Measurements from ENCODE around the gene PPOX.

The PPOX gene

DNA sequence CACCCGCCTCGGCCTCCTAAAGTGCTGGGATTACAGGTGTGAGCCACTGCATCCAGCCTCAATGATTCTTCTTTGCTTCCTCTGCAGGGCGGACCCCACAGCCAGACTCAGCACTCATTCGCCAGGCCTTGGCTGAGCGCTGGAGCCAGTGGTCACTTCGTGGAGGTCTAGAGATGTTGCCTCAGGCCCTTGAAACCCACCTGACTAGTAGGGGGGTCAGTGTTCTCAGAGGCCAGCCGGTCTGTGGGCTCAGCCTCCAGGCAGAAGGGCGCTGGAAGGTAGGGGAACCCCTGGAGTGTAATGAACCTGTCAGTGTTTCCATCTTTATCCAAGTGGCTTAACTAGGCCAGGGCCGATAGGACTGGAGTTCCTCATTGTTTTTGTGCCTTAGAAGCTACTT lies 2.7 kb downstream of the PPOX start:
- FAIRE-seq (no peak), DNase-seq (ENCODE audit: insufficient read length) (no peak)
- no peak for TF ChIP-seq POLR2AphosphoS5 (IDR thresholded peaks at IDR 0.05; ENCODE audit: low read depth, low read length)
- no peak for TF ChIP-seq POLR2A (IDR thresholded peaks at IDR 0.05; ENCODE audit: low read depth, low read length)
- TF ChIP-seq TAF1 (IDR thresholded peaks at IDR 0.05; ENCODE audit: borderline replicate concordance, low read depth, low read length) = no peak

DNA sequence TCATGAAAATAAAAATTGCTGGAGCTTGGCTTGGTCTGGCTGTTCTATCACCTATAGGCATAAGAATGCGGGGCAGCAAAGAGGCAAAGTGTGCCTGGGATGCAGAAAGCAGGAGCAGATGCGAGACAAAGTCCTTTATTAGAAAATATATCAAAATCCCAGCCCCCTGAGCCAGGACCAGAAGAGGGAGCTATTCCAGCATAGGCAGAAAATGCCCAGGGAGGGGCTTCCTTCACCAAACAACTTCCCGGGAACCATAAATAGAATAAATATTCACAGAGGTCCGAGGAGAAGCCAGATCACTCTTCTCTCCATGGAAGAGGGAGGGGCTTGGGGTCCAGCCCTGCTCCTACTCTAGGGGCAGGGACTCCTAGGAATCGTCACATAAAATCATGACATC lies 5.0 kb downstream of the PPOX start:
- DNase-seq (ENCODE audit: insufficient read length) = no peak
- FAIRE-seq = no peak
- no peak for TF ChIP-seq POLR2A (IDR thresholded peaks at IDR 0.05; ENCODE audit: low read depth, low read length)
- no peak for TF ChIP-seq TAF1 (IDR thresholded peaks at IDR 0.05; ENCODE audit: borderline replicate concordance, low read depth, low read length)
- TF ChIP-seq POLR2AphosphoS5 (IDR thresholded peaks at IDR 0.05; ENCODE audit: low read depth, low read length) = no peak

DNA sequence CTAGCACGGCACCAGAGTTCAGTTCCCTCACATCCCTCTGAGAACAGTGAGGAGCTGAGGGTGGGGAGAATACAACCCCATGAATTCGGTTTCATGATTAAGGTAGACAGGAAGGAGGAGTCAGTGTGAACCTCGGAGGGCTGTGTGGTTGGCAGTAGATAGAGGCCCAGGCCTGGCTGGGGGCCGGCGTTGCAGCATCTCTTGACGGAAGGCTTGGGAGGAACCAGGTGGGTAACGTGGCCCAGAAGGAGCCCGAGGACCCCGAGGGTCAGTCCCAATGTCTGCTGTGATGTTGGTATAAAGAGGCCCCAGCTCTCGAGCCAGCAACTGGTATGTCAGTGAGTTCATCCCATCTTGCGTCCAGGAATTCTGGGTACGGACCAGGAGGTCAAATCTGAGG lies 5.5 kb downstream of the PPOX start:
- DNase-seq (ENCODE audit: insufficient read length) = no peak
- FAIRE-seq = no peak
- TF ChIP-seq POLR2A (IDR thresholded peaks at IDR 0.05; ENCODE audit: low read depth, low read length) (no peak), TAF1 (IDR thresholded peaks at IDR 0.05; ENCODE audit: borderline replicate concordance, low read depth, low read length) (no peak), POLR2AphosphoS5 (IDR thresholded peaks at IDR 0.05; ENCODE audit: low read depth, low read length) (no peak)

DNA sequence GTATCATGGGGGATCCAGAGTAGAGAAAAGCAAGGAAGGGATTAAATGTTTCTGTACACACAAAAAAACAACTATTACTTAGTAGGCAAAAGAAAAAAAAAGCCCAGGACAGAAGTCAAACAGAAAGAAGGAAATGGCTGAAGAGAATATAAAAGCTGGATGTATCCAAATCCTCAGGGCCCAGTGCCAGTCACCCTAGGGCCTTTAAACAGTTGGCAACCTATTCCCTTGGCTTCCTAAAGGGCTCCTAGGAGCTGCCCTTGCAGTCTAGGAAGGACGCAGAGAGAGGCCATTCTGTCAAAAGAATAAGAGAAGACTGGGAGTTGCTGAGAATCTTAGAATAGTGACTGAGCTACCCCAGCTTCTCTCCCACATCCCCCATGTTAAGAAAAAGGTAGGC lies 6.1 kb downstream of the PPOX start:
- no peak for TF ChIP-seq POLR2A (IDR thresholded peaks at IDR 0.05; ENCODE audit: low read depth, low read length)
- DNase-seq (ENCODE audit: insufficient read length) = no peak
- FAIRE-seq = no peak

DNA sequence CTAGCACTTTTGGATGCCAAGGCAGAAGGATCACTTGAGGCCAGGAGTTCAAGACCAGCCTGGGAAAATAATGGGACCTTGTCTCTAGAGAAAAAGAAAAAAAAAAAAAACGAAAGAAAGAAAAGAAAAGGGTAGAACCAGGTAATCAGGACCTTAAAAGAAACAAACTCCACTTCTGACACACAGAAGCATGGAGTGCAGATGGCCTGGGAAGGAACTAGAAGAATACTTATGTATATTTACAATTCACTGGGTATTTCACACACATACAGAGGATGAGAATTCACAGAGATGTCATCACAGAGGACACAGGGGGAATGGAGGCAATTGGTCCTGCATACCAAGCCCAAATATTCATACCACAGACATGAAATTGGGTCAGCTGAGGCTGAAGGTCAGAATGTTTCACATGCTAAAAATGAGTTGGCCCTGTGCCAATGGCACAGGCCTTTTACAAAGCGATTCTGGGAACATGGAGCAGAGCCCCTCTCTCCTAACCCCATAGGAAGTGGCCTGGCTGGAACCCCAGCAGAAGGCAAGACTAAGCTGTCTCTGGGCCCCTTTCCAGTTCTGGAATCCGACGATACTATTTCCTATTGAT lies 6.7 kb downstream of the PPOX start:
- TF ChIP-seq TAF1 (IDR thresholded peaks at IDR 0.05; ENCODE audit: borderline replicate concordance, low read depth, low read length) (no peak), POLR2AphosphoS5 (IDR thresholded peaks at IDR 0.05; ENCODE audit: low read depth, low read length) (no peak), POLR2A (IDR thresholded peaks at IDR 0.05; ENCODE audit: low read depth, low read length) (no peak)
- DNase-seq (ENCODE audit: insufficient read length) (no peak), FAIRE-seq (no peak)

DNA sequence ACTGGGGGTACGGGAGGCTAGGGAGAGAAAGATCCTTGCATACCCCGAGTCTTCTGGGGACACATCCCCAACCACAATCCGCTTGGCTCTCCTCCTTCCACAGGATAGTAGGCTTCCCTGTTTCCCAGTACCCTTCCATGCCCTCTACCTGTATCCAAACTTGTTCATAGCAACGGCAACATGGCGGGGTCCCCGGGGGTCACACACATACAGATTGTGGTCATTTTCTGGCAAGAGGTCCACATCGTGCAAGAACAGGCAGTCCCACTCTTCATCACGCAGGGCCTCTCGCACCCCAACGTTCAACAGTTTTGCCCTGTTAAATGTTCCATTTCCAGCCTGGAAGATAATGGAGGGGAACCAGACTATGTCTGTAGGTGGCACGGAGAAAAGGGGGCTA lies 7.5 kb downstream of the PPOX start:
- FAIRE-seq (no peak), DNase-seq (ENCODE audit: insufficient read length) (no peak)
- TF ChIP-seq TAF1 (IDR thresholded peaks at IDR 0.05; ENCODE audit: borderline replicate concordance, low read depth, low read length) (no peak), POLR2A (IDR thresholded peaks at IDR 0.05; ENCODE audit: low read depth, low read length) (no peak), POLR2AphosphoS5 (IDR thresholded peaks at IDR 0.05; ENCODE audit: low read depth, low read length) (no peak)

DNA sequence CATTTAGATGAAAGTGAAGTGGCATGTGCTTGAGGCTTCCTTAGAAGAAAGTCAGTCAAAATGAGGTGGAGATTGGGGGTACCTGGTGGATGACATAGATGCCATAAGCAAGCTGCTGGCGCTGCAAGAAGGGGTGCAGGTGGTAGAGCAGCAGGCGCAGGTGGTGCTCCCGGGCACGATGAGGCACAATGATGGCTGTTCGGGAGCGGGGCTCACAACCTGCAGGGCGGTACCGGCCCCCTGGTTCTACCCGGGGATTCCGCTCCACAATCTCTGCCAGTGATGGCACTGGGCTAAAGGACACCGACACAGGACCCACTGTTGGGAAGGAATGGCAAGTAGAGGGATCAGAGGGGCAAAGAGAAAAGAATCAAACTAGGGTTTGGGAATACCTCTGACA lies 8.7 kb downstream of the PPOX start:
- no peak for FAIRE-seq
- DNase-seq (ENCODE audit: insufficient read length) = no peak
- TF ChIP-seq POLR2A (IDR thresholded peaks at IDR 0.05; ENCODE audit: low read depth, low read length) (no peak), TAF1 (IDR thresholded peaks at IDR 0.05; ENCODE audit: borderline replicate concordance, low read depth, low read length) (no peak), POLR2AphosphoS5 (IDR thresholded peaks at IDR 0.05; ENCODE audit: low read depth, low read length) (no peak)

DNA sequence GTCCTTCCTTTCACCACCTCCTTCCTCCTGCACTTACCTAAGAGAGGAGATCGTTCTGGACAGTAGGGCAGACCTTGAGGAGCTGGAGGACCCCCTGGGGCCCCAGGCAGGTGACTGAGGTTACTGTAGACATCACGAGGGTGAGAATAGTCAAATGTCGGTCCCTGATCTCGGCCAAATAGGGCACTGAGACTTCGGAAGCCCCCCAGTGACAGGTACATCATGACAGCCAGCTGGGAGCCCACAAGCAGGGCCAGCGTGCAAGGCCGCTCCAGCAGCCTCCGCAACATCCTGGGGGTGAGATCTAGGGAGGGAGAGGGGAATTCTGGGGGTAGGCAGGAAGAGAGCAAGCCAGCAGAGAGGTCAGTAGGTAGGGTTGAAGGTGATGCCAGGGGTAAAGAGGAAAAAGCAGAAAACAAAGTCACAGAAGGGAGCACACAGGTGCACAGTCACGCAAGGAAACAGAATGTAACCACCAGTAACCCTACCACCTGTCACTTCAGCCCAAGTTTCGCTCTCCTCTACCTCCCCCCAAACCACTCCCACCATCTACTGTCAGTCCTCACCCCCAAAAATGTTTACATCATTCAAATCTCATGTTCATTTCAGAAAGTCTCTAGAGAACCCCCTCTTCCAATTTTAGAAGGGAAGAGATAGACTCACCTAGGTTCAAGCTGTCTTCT lies 9.7 kb downstream of the PPOX start:
- DNase-seq (ENCODE audit: insufficient read length) (no peak), FAIRE-seq (no peak)

DNA sequence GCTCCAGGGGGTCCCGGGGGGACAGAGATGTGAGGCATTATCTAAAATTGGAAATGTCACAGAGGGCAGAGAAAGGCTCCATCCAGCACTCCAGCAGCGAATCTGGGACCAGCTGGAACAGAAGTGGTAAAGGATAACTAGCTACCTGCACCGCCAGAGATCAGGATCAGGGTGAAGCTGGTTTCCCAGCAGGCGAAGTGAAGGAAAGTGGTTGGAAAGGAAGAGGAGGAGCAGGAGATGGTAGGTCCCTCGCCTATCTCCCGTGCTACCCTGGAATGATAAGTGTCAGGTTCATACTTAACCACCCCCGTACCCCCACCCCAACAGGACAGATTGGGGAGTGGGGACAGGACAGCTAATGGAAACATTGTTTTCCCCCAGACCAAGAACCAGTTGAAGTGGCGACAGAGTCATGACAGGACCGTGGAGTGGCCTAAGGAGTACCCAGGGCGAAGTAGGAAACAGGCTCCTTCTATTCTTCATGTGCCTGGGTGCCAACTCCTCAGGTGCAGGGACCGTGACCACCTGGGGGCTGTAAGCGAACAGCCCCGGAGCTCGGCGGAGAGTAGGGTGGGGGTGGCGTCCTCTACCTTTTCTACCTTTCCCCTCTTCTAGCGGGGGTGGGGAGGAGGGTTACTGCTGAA lies 10.4 kb downstream of the PPOX start:
- FAIRE-seq = no peak
- TF ChIP-seq POLR2AphosphoS5 (IDR thresholded peaks at IDR 0.05; ENCODE audit: low read depth, low read length) (no peak), TAF1 (IDR thresholded peaks at IDR 0.05; ENCODE audit: borderline replicate concordance, low read depth, low read length) (no peak), POLR2A (IDR thresholded peaks at IDR 0.05; ENCODE audit: low read depth, low read length) (no peak)
- DNase-seq (ENCODE audit: insufficient read length) = no peak

More for the DNA sequence above, 9.7 kb downstream of the PPOX start:
- no peak for TF ChIP-seq POLR2AphosphoS5 (IDR thresholded peaks at IDR 0.05; ENCODE audit: low read depth, low read length)
- no peak for TF ChIP-seq POLR2A (IDR thresholded peaks at IDR 0.05; ENCODE audit: low read depth, low read length)
- no peak for TF ChIP-seq TAF1 (IDR thresholded peaks at IDR 0.05; ENCODE audit: borderline replicate concordance, low read depth, low read length)

DNA sequence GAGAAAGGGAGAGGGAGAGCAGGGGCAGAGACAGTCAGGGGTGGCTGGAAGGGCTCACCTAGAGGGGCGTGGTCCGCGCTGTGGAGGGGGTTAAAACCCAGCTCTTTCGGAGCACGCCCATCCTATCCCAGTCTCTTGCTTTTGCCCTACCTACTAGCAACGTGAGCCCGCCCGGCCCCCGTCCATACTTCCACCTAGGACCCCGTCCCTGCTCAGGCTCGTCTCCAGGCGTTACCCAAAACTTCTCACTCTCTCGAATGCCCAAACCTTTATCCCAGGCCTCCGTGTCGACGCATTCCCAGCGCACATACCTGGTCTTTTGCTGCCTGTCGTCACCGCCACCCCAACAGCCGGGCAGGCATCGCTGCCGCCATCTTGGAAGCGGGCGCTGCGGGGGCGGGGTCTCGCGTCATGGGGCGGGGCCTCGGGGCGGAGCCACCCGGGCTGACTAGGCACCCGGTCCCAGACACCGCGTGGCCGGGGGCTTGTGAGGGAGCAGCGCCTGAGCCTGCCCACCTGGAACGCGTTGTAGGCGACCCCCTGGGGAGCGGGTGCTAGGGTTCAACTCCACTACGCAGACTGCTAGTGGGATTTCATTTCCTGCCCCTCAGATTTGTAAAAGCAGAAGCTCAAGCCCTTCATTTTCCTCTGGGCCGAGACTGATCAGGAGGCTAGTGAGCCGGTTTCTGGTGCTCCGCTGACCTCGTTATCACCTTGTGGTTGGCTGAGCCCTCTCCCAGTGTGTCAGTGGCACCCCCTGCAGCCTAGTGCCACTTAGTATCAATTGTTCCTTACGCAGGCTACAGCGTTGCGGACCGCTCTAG lies 11.1 kb downstream of the PPOX start, which contains the start of gene B4GALT3:
TSS of gene B4GALT3 (minus strand) at position 396 of the 824 bp plus-strand sequence. CDS start 1,447 bp downstream, outside the sequence.
- TF ChIP-seq POLR2AphosphoS5 (IDR thresholded peaks at IDR 0.05; ENCODE audit: low read depth, low read length) (peak; percentile 88), TAF1 (IDR thresholded peaks at IDR 0.05; ENCODE audit: borderline replicate concordance, low read depth, low read length) (peak; percentile 86), POLR2A (IDR thresholded peaks at IDR 0.05; ENCODE audit: low read depth, low read length) (peak; percentile 91)
- FAIRE-seq (peak; percentile 73), DNase-seq (ENCODE audit: insufficient read length) (peak; percentile 98)

DNA sequence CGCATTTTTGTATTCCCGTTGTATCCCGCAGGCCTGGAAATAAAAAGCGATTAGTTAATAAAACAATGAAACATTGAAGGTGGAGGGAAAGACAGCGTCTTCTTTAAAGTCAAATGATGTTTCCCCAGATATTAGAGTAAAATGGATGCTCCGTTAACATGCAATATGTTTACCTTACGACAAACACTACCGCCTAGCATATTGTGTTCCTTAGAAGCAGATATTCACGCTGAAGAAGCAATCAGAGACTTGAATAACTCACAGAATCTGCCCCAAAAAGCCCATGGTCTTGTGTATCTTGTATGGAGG lies 11.7 kb downstream of the PPOX start:
- TF ChIP-seq TAF1 (IDR thresholded peaks at IDR 0.05; ENCODE audit: borderline replicate concordance, low read depth, low read length) (no peak), POLR2AphosphoS5 (IDR thresholded peaks at IDR 0.05; ENCODE audit: low read depth, low read length) (no peak), POLR2A (IDR thresholded peaks at IDR 0.05; ENCODE audit: low read depth, low read length) (no peak)
- FAIRE-seq (no peak), DNase-seq (ENCODE audit: insufficient read length) (no peak)

Measured in GM12892 (cell line).